B cell (primary cell): ENCODE data around the gene CLEC2L. TPM values are rescaled to one million over a fixed set of nuclear protein-coding genes. Genes with fewer than 3 reads are reported as not detected.

ENCODE experiments used
- ATAC-seq: fragments of 200-7000 bp; cut with Tn5 transposase; one replicate; pipeline ENCODE4 v1.10.0; 2021; ENCODE audit warnings: low read depth, mild to moderate bottlenecking, moderate number of reproducible peaks, moderate library complexity
- CTCF ChIA-PET: fragments of 350-600 bp; sonication (Branson Sonifier 250); formaldehyde crosslinking; loops from one replicate; lab custom pipeline; 2021; ENCODE audit warnings: antibody characterized with exemption, inconsistent platforms; lab: Charles Lee
- POLR2A ChIA-PET: fragments of 350-600 bp; sonication (Branson Sonifier 250); formaldehyde crosslinking; loops from one replicate; lab custom pipeline; 2021; ENCODE audit warnings: antibody characterized with exemption; lab: Charles Lee
- DNase-seq: peaks from one replicate; pipeline ENCODE4 v3.0.0; 2013
- H2AFZ ChIP-seq: 2 replicates; pipeline ENCODE4 v1.6.1; 2012; ENCODE audit warnings: mild to moderate bottlenecking, low read depth, low read length; ENCODE audit not compliant: insufficient read depth, poor library complexity, severe bottlenecking
- H3K27ac ChIP-seq, 2 donors: 1 replicate in 1 of 2; 2 replicates in 1 of 2; pipeline ENCODE4 v1.5.1; 2012 to 2013; ENCODE audit warnings: low read length in 2 of 2, mild to moderate bottlenecking in 2 of 2, moderate library complexity in 1 of 2
- H3K27me3 ChIP-seq, 4 experiments: fragments of 200-600 bp in 1 of 4; sonication (generic) in 1 of 4; replicated peaks in 1 of 4; 1 replicate in 2 of 4; 2 replicates in 2 of 4; pipeline versions ENCODE4 v1.6.1 to v1.7.0; 2013 to 2016; ENCODE audit warnings: low read length in 3 of 4, mild to moderate bottlenecking in 2 of 4, mixed read lengths in 1 of 4, moderate library complexity in 1 of 4; ENCODE audit not compliant: insufficient read depth in 4 of 4, control insufficient read depth in 3 of 4; ENCODE audit errors: control extremely low read depth in 1 of 4
- H3K36me3 ChIP-seq, 2 experiments: replicated peaks in 1 of 2; 1 replicate in 1 of 2; 2 replicates in 1 of 2; pipeline versions ENCODE4 v1.6.1 to v1.7.1; 2013; ENCODE audit warnings: low read length in 1 of 2; ENCODE audit not compliant: insufficient read depth in 2 of 2, control insufficient read depth in 1 of 2; ENCODE audit errors: control extremely low read depth in 1 of 2, extremely low read depth in 1 of 2
- H3K4me1 ChIP-seq, 2 donors: fragments of 200-600 bp in 1 of 2; sonication (generic) in 1 of 2; 1 replicate in 1 of 2; 2 replicates in 1 of 2; pipeline versions ENCODE4 v1.5.1 to v1.6.1; 2013 to 2017; ENCODE audit warnings: low read length in 2 of 2; ENCODE audit not compliant: control insufficient read depth in 2 of 2, insufficient read depth in 2 of 2
- H3K4me2 ChIP-seq: replicated peaks from 2 replicates; pipeline ENCODE3; 2012; ENCODE audit warnings: mild to moderate bottlenecking, low read depth, low read length; ENCODE audit not compliant: poor library complexity, severe bottlenecking
- H3K4me3 ChIP-seq, 5 experiments: fragments of 200-600 bp in 1 of 5; sonication (generic) in 1 of 5; 1 replicate in 3 of 5; 2 replicates in 2 of 5; pipeline versions ENCODE4 v1.5.1 to v1.7.0; 2011 to 2016; ENCODE audit warnings: low read length in 4 of 5, mild to moderate bottlenecking in 4 of 5, low read depth in 2 of 5, control low read depth in 1 of 5, moderate library complexity in 1 of 5; ENCODE audit not compliant: insufficient read depth in 1 of 5; ENCODE audit errors: control extremely low read depth in 1 of 5, extremely low read depth in 1 of 5
- H3K79me2 ChIP-seq: fragments of 200-600 bp; sonication (generic); one replicate; pipeline ENCODE4 v1.6.0; 2016; ENCODE audit warnings: low read length; ENCODE audit not compliant: control insufficient read depth, insufficient read depth
- H3K9ac ChIP-seq: fragments of 200-600 bp; sonication (generic); 2 replicates; pipeline ENCODE4 v1.6.1; 2017; ENCODE audit warnings: mild to moderate bottlenecking, low read length, moderate library complexity
- H3K9me3 ChIP-seq, 3 donors: one replicate each; pipeline versions ENCODE4 v1.6.1 to v1.7.1; 2013; ENCODE audit warnings: low read length in 2 of 3; ENCODE audit not compliant: control insufficient read depth in 2 of 3, insufficient read depth in 1 of 3; ENCODE audit errors: control extremely low read depth in 1 of 3
- H4K20me1 ChIP-seq: 2 replicates; pipeline ENCODE4 v1.6.0; 2012; ENCODE audit warnings: mild to moderate bottlenecking, low read length; ENCODE audit not compliant: insufficient read depth, control insufficient read depth, poor library complexity, severe bottlenecking
- H3K27ac Mint-ChIP-seq: one replicate; pipeline ENCODE4 v1.8.0; 2021; ENCODE audit warnings: mixed read lengths
- H3K27me3 Mint-ChIP-seq: one replicate; pipeline ENCODE4 v1.8.0; 2021; ENCODE audit warnings: mixed read lengths
- H3K4me1 Mint-ChIP-seq: one replicate; pipeline ENCODE4 v1.8.0; 2021; ENCODE audit warnings: mixed read lengths
- H3K4me3 Mint-ChIP-seq: one replicate; pipeline ENCODE4 v1.8.0; 2021; ENCODE audit warnings: mixed read lengths
- H3K9me3 Mint-ChIP-seq: one replicate; pipeline ENCODE4 v1.8.0; 2022; ENCODE audit warnings: mixed read lengths; ENCODE audit not compliant: insufficient read depth
- CTCF ChIP-seq: fragments of 200-600 bp; IDR thresholded peaks from one replicate; pipeline ENCODE4 v1.8.0; 2022; ENCODE audit warnings: antibody characterized with exemption, mild to moderate bottlenecking
- EZH2 ChIP-seq: IDR thresholded peaks from 2 replicates; pipeline ENCODE4 v1.6.1; 2012; ENCODE audit warnings: borderline replicate concordance, low read depth, mild to moderate bottlenecking, moderate library complexity, low read length; ENCODE audit not compliant: insufficient read depth, poor library complexity, severe bottlenecking
- WGBS: methylation state at CpG from one replicate; pipeline ENCODE4 v1.1.5; 2013; ENCODE audit warnings: missing lambda C conversion rate; ENCODE audit not compliant: insufficient coverage; 5-methylcytosine and 5-hydroxymethylcytosine counted together
- intact Hi-C: fragments of 100-400 bp; cut with micrococcal nuclease; formaldehyde crosslinking; loops from one replicate; pipeline ENCODE4 v1.10.0; 2022
- polyA plus RNA-seq: library from polyadenylated mRNA; depleted of rRNA; stranded (reverse); fragments of >200 nt; gene quantifications from 2 replicates; pipeline ENCODE4 v1.2.3, GENCODE V29; 2012
- total RNA-seq, 2 donors: library from RNA; stranded (reverse); fragments of 120-200 nt in 1 of 2; gene quantifications; 1 replicate in 1 of 2; 2 replicates in 1 of 2; pipeline versions ENCODE4 v1.2.3 to v1.2.4, GENCODE V29; 2013 to 2022

CLEC2L gene
- total and polyA plus RNA-seq, 2 donors (not counting 1 experiment from before 2014, with no cell fraction given) = not detected

- no peaks in the 10 kb centered on the region for H3K79me2 ChIP-seq
- H3K27ac ChIP-seq = no peak overlapping the region
- DNase-seq (no peak), ATAC-seq (no peak)
- Mint-ChIP-seq H3K4me3 (no peak overlapping the region), H3K4me1 (no peaks in the 10 kb centered on the region), H3K27me3 (peaks cover 9% of the 10 kb centered on the region), H3K27ac (no peak overlapping the region), H3K9me3 (no peaks in the 10 kb centered on the region)
- H3K4me1 ChIP-seq = no peaks in the 10 kb centered on the region
- H3K27me3 ChIP-seq = no peaks in the 10 kb centered on the region
- intact Hi-C loops = no loop called here
- WGBS = over 99% methylated on average over 7 of the region's 8 CpGs
- H3K9ac ChIP-seq = no peak overlapping the region
- H3K36me3 ChIP-seq = no peaks in the 10 kb centered on the region
- no peak overlapping the region for H3K4me3 ChIP-seq
- ChIA-PET POLR2A (interaction anchor here (0.6 kb wide), 1 partner anchor 62 kb away, joined by 3 read pairs; no protein-coding TSS in a partner anchor), CTCF (no interaction called here)
- peaks cover 0 to 8% (median 0%) of the 10 kb centered on the region in 3 donors for H3K9me3 ChIP-seq
- H4K20me1 ChIP-seq = no peaks in the 10 kb centered on the region
- H2AFZ ChIP-seq = no peak overlapping the region
- H3K4me2 ChIP-seq = no peak overlapping the region
- no peak for TF ChIP-seq CTCF
- TF ChIP-seq EZH2 = no peak
Measured at GRCh38 chr7:139538881-139539635, 15.6 kb downstream of the CLEC2L start.

GRCh38 chr7:139540203-139540602, 16.7 kb downstream of the CLEC2L start:
- CTCF ChIA-PET = no interaction called here
- no peak overlapping the region for H3K27ac ChIP-seq
- intact Hi-C loops = no loop called here

More at GRCh38 chr7:139540203-139540602, 16.7 kb downstream of the CLEC2L start:
- ATAC-seq (no peak), DNase-seq (no peak)
- Histone ChIP-seq H2AFZ (no peak overlapping the region), H3K4me2 (no peak overlapping the region), H3K9ac (no peak overlapping the region), H3K4me3 (no peak overlapping the region), H3K4me1 (no peaks in the 10 kb centered on the region), H3K27me3 (no peaks in the 10 kb centered on the region), H3K9me3 (peaks cover 0 to 10% (median 0%) of the 10 kb centered on the region in 3 donors), H4K20me1 (no peaks in the 10 kb centered on the region), H3K79me2 (no peaks in the 10 kb centered on the region), H3K36me3 (no peaks in the 10 kb centered on the region)
- POLR2A ChIA-PET = no interaction called here
- Mint-ChIP-seq H3K9me3 (no peaks in the 10 kb centered on the region), H3K27me3 (peaks cover 9% of the 10 kb centered on the region), H3K4me1 (no peaks in the 10 kb centered on the region), H3K4me3 (no peak overlapping the region), H3K27ac (no peak overlapping the region)
- 77% methylated on average over 12 of the region's 12 CpGs for WGBS
- no peak for TF ChIP-seq EZH2
- TF ChIP-seq CTCF = no peak
